ENCODE data around the gene ARSG. TPM values are rescaled to one million over a fixed set of nuclear protein-coding genes. Genes with fewer than 3 reads are reported as not detected.
"Not testable (repeated sequence)": the region's sequence is repeated elsewhere in the genome, so short reads cannot be mapped to it uniquely, and the experiment has no call there.

Gene ARSG
- total RNA-seq, 1 donor from 2014 or later = 6.7 TPM

GRCh38 chr17:68355108-68355507 is 63.8 kb downstream of the ARSG start:
- H3K4me3 Mint-ChIP-seq; intact Hi-C loops (cut with micrococcal nuclease); H3K27ac Mint-ChIP-seq; H3K9me3 Mint-ChIP-seq; DNase-seq (ENCODE audit: low spot score); H3K27me3 Mint-ChIP-seq (ENCODE audit: insufficient read depth); H3K36me3 Mint-ChIP-seq (ENCODE audit: low read depth): not testable (repeated sequence)
- H3K4me1 Mint-ChIP-seq (ENCODE audit: low read depth) = peaks cover 70% of the 10 kb centered on the region

GRCh38 chr17:68356520-68356919 is 65.2 kb downstream of the ARSG start:
- Mint-ChIP-seq H3K4me1 (ENCODE audit: low read depth) (peaks cover 61% of the 10 kb centered on the region), H3K4me3 (peak overlapping the region; percentile 73), H3K36me3 (ENCODE audit: low read depth) (peaks cover 5% of the 10 kb centered on the region), H3K9me3 (no peaks in the 10 kb centered on the region), H3K27ac (peak overlapping the region; percentile 86), H3K27me3 (ENCODE audit: insufficient read depth) (no peaks in the 10 kb centered on the region)
- intact Hi-C loops (cut with micrococcal nuclease) = loop anchor here (1.0 kb wide), 7 partner anchors 10 to 151 kb away; no protein-coding TSS in a partner anchor
- peak; percentile 75 for DNase-seq (ENCODE audit: low spot score)

DNA sequence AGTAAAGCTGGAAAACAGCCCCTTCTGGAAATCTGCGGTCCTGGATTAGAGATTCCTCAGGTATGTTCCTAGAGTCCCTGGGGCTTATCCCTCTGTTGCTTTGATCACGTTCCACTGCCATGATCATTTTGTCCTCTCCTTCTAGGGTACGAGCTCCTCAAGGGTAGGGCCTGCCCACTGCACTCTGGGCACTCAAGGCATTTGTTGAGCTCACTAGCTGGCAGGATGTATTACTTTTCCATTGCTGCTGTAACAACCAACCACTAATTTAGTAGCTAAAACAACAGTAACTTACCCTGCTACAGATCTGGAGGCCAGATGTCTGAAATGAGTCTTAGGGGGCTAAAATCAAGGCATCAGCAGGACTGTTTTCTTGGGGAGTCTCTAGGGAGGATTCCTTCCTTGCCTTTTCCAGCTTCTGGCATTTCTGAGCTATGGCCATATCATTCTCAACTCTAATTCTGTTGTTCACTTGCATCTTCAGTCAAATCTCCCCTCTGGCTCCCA is 65.7 kb downstream of the ARSG start:
- DNase-seq (ENCODE audit: low spot score) = no peak
- H3K27ac Mint-ChIP-seq = peak overlapping the region; percentile 86
- H3K36me3 Mint-ChIP-seq (ENCODE audit: low read depth) = peaks cover 5% of the 10 kb centered on the region
- no peaks in the 10 kb centered on the region for H3K9me3 Mint-ChIP-seq
- peak overlapping the region; percentile 73 for H3K4me3 Mint-ChIP-seq
- H3K4me1 Mint-ChIP-seq (ENCODE audit: low read depth) = peaks cover 56% of the 10 kb centered on the region
- intact Hi-C loops (cut with micrococcal nuclease) = loop anchor here (1.0 kb wide), 7 partner anchors 11 to 152 kb away; no protein-coding TSS in a partner anchor
- H3K27me3 Mint-ChIP-seq (ENCODE audit: insufficient read depth) = peaks cover under 1% of the 10 kb centered on the region

- intact Hi-C loops (cut with micrococcal nuclease) = no loop called here
- Mint-ChIP-seq H3K27ac (no peak overlapping the region), H3K4me1 (ENCODE audit: low read depth) (peaks cover 49% of the 10 kb centered on the region), H3K27me3 (ENCODE audit: insufficient read depth) (peaks cover 2% of the 10 kb centered on the region), H3K36me3 (ENCODE audit: low read depth) (peaks cover 3% of the 10 kb centered on the region), H3K4me3 (no peak overlapping the region), H3K9me3 (no peaks in the 10 kb centered on the region)
- DNase-seq (ENCODE audit: low spot score) = no peak
Observed at GRCh38 chr17:68357886-68358285, 66.6 kb downstream of the ARSG start.

- Mint-ChIP-seq H3K36me3 (ENCODE audit: low read depth) (peaks cover 6% of the 10 kb centered on the region), H3K4me1 (ENCODE audit: low read depth) (peaks cover 34% of the 10 kb centered on the region), H3K4me3 (no peak overlapping the region), H3K9me3 (no peaks in the 10 kb centered on the region), H3K27ac (no peak overlapping the region), H3K27me3 (ENCODE audit: insufficient read depth) (peaks cover 2% of the 10 kb centered on the region)
- intact Hi-C loops (cut with micrococcal nuclease) = no loop called here
- DNase-seq (ENCODE audit: low spot score) = no peak
Observed at GRCh38 chr17:68359791-68360535, 68.7 kb downstream of the ARSG start.

GRCh38 chr17:68365469-68365868 is 74.2 kb downstream of the ARSG start:
- H3K9me3 Mint-ChIP-seq = no peaks in the 10 kb centered on the region
- H3K36me3 Mint-ChIP-seq (ENCODE audit: low read depth) = peaks cover 2% of the 10 kb centered on the region
- H3K27me3 Mint-ChIP-seq (ENCODE audit: insufficient read depth) = peaks cover 2% of the 10 kb centered on the region
- DNase-seq (ENCODE audit: low spot score) = no peak
- H3K4me1 Mint-ChIP-seq (ENCODE audit: low read depth) = no peaks in the 10 kb centered on the region
- no peak overlapping the region for H3K27ac Mint-ChIP-seq
- no peak overlapping the region for H3K4me3 Mint-ChIP-seq
- intact Hi-C loops (cut with micrococcal nuclease) = no loop called here

GRCh38 chr17:68368387-68368786 is 77.1 kb downstream of the ARSG start:
- Mint-ChIP-seq H3K4me1 (ENCODE audit: low read depth) (no peaks in the 10 kb centered on the region), H3K9me3 (no peaks in the 10 kb centered on the region), H3K27ac (no peak overlapping the region), H3K4me3 (no peak overlapping the region), H3K27me3 (ENCODE audit: insufficient read depth) (no peaks in the 10 kb centered on the region), H3K36me3 (ENCODE audit: low read depth) (peaks cover 10% of the 10 kb centered on the region)
- intact Hi-C loops (cut with micrococcal nuclease) = no loop called here
- no peak for DNase-seq (ENCODE audit: low spot score)

GRCh38 chr17:68375566-68375965 is 84.3 kb downstream of the ARSG start:
- H3K36me3 Mint-ChIP-seq (ENCODE audit: low read depth) = peaks cover 12% of the 10 kb centered on the region
- H3K4me3 Mint-ChIP-seq = no peak overlapping the region
- intact Hi-C loops (cut with micrococcal nuclease) = no loop called here
- DNase-seq (ENCODE audit: low spot score) = no peak
- no peaks in the 10 kb centered on the region for H3K4me1 Mint-ChIP-seq (ENCODE audit: low read depth)
- peaks cover 7% of the 10 kb centered on the region for H3K27me3 Mint-ChIP-seq (ENCODE audit: insufficient read depth)
- no peak overlapping the region for H3K27ac Mint-ChIP-seq
- H3K9me3 Mint-ChIP-seq = no peaks in the 10 kb centered on the region

GRCh38 chr17:68376178-68376577 is 84.9 kb downstream of the ARSG start:
- H3K27ac Mint-ChIP-seq; DNase-seq (ENCODE audit: low spot score); intact Hi-C loops (cut with micrococcal nuclease); H3K9me3 Mint-ChIP-seq; H3K4me1 Mint-ChIP-seq (ENCODE audit: low read depth); H3K4me3 Mint-ChIP-seq: not testable (repeated sequence)
- H3K36me3 Mint-ChIP-seq (ENCODE audit: low read depth) = peaks cover 12% of the 10 kb centered on the region
- peaks cover 10% of the 10 kb centered on the region for H3K27me3 Mint-ChIP-seq (ENCODE audit: insufficient read depth)

DNA sequence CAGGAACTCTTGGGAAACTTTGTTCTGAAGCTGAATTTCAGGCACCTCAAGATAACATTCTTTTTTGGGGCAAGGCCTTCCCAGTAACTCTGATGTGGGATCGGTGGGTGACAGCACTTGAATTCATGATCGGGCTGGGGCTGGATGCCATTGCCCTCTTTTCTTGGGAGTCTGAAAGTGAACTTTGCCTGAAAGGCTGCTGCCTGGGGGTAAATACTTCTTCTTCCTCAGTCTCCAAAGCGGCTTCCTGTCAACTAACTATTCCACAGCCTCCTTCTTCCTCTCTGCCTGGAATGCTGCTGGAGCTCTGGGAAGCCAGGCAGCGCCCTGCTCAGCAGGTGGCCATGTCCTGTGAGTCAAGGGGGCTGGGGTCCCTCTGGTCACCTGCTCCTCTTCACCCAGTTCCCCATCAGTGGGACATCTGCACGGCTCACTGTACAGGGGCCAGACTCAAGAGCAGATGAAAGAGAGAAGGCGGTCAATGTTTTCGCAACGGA is 86.5 kb downstream of the ARSG start:
- Mint-ChIP-seq H3K4me1 (ENCODE audit: low read depth) (peaks cover 8% of the 10 kb centered on the region), H3K27me3 (ENCODE audit: insufficient read depth) (peaks cover 15% of the 10 kb centered on the region), H3K9me3 (no peaks in the 10 kb centered on the region), H3K36me3 (ENCODE audit: low read depth) (peaks cover 4% of the 10 kb centered on the region), H3K4me3 (no peak overlapping the region), H3K27ac (no peak overlapping the region)
- intact Hi-C loops (cut with micrococcal nuclease) = no loop called here
- DNase-seq (ENCODE audit: low spot score) = no peak

- DNase-seq (ENCODE audit: low spot score) = no peak
- peaks cover 15% of the 10 kb centered on the region for H3K27me3 Mint-ChIP-seq (ENCODE audit: insufficient read depth)
- H3K4me3 Mint-ChIP-seq = no peak overlapping the region
- peaks cover 15% of the 10 kb centered on the region for H3K4me1 Mint-ChIP-seq (ENCODE audit: low read depth)
- H3K27ac Mint-ChIP-seq = no peak overlapping the region
- intact Hi-C loops (cut with micrococcal nuclease) = no loop called here
- H3K9me3 Mint-ChIP-seq = no peaks in the 10 kb centered on the region
- H3K36me3 Mint-ChIP-seq (ENCODE audit: low read depth) = peaks cover 4% of the 10 kb centered on the region
Observed at GRCh38 chr17:68378268-68379176, 87.2 kb downstream of the ARSG start.

DNA sequence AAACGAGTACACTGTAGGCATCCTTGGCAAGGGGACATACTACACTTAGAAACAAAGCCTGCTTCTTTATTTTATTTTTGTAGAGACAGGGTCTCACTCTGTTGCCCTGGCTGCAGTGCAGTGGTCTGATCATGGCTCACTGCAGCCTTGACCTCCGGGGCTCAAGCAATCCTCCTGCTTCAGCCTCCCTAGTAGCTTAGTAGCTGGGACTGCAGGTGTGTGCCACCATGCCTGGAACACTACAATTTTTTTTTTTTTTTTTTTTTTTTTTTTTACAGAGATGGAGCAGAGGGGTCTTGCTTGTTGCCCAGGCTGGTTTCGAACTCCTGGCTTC is 87.8 kb downstream of the ARSG start:
- intact Hi-C loops (cut with micrococcal nuclease) = no loop called here
- Mint-ChIP-seq H3K9me3 (no peaks in the 10 kb centered on the region), H3K4me1 (ENCODE audit: low read depth) (peaks cover 21% of the 10 kb centered on the region), H3K27me3 (ENCODE audit: insufficient read depth) (peaks cover 13% of the 10 kb centered on the region), H3K27ac (no peak overlapping the region), H3K4me3 (no peak overlapping the region), H3K36me3 (ENCODE audit: low read depth) (peaks cover 4% of the 10 kb centered on the region)
- DNase-seq (ENCODE audit: low spot score) = no peak
